Kidney epithelial cell (primary cell): ENCODE measurements around the gene ATRAID. TPM values are rescaled to one million over a fixed set of nuclear protein-coding genes. Genes with fewer than 3 reads are reported as not detected.

Experiments used
- DNase-seq: peaks from one replicate; pipeline ENCODE4 v3.0.0-alpha.2; 2010; ENCODE audit warnings: low read depth
- H3K27me3 ChIP-seq: 2 replicates; pipeline ENCODE4 v1.6.0; 2011; ENCODE audit warnings: low read length; ENCODE audit not compliant: control insufficient read depth, insufficient read depth
- H3K36me3 ChIP-seq: 2 replicates; pipeline ENCODE4 v1.5.1; 2011; ENCODE audit warnings: low read length; ENCODE audit not compliant: control insufficient read depth, insufficient read depth
- H3K4me3 ChIP-seq: 2 replicates; pipeline ENCODE4 v1.5.1; 2011; ENCODE audit warnings: low read depth, mild to moderate bottlenecking, control low read depth, low read length
- total RNA-seq: library from RNA; depleted of rRNA; stranded (reverse); fragments of >200 nt; gene quantifications from 2 replicates; pipeline ENCODE4 v1.2.3, GENCODE V29; 2015
- TF ChIP-seq, protein P1 (sequence below): IDR thresholded peaks from 2 replicates; pipeline ENCODE4 v1.5.1; 2011; ENCODE audit warnings: mild to moderate bottlenecking, moderate library complexity, low read length, control low read depth, inconsistent platforms; ENCODE audit not compliant: insufficient read depth, poor library complexity, severe bottlenecking

The ATRAID gene
- total RNA-seq, 1 donor from 2014 or later, result 146 TPM

DNA sequence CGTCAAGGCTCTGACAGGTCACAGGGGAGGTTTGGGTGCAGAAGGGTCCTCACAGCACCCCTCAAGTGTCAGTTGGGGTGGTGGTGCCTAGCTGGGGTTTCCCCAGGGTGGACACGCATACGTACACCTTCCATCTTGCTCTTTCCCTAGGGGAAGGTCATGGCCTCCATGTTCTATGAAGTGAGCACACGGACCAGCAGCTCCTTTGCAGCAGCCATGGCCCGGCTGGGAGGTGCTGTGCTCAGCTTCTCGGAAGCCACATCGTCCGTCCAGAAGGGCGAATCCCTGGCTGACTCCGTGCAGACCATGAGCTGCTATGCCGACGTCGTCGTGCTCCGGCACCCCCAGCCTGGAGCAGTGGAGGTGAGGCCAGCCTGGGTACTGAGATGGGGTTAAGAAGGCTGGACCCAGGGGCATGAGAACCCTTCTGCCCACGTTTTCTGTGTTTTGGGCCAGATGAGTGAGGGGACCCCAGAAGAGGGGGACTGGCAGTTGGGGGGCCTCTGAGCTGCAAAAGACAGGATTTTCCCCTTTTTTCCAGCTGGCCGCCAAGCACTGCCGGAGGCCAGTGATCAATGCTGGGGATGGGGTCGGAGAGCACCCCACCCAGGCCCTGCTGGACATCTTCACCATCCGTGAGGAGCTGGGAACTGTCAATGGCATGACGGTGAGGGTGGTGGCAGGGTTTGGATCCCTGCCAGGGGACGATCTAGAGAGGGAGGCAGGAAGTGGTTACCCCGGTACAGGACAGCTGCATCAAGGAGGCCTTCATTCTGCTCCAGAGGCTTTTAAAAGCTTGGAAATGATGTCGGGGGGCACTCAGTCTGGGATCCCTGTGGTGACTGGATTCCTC, 30.1 kb downstream of the ATRAID start:
- Histone ChIP-seq H3K4me3 (no peak overlapping the region), H3K27me3 (no peaks in the 10 kb centered on the region), H3K36me3 (peaks cover 8% of the 10 kb centered on the region)
- DNase-seq, result no peak
- TF ChIP-seq, protein P1, sequence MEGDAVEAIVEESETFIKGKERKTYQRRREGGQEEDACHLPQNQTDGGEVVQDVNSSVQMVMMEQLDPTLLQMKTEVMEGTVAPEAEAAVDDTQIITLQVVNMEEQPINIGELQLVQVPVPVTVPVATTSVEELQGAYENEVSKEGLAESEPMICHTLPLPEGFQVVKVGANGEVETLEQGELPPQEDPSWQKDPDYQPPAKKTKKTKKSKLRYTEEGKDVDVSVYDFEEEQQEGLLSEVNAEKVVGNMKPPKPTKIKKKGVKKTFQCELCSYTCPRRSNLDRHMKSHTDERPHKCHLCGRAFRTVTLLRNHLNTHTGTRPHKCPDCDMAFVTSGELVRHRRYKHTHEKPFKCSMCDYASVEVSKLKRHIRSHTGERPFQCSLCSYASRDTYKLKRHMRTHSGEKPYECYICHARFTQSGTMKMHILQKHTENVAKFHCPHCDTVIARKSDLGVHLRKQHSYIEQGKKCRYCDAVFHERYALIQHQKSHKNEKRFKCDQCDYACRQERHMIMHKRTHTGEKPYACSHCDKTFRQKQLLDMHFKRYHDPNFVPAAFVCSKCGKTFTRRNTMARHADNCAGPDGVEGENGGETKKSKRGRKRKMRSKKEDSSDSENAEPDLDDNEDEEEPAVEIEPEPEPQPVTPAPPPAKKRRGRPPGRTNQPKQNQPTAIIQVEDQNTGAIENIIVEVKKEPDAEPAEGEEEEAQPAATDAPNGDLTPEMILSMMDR, result no peak

- peaks cover 8% of the 10 kb centered on the region for H3K36me3 ChIP-seq
- H3K27me3 ChIP-seq, result no peaks in the 10 kb centered on the region
- TF ChIP-seq, protein P1, result no peak
- H3K4me3 ChIP-seq, result no peak overlapping the region
- DNase-seq, result no peak
These were observed 30.7 kb downstream of the ATRAID start for GRCh38 chr2:27242614-27242951.

DNA sequence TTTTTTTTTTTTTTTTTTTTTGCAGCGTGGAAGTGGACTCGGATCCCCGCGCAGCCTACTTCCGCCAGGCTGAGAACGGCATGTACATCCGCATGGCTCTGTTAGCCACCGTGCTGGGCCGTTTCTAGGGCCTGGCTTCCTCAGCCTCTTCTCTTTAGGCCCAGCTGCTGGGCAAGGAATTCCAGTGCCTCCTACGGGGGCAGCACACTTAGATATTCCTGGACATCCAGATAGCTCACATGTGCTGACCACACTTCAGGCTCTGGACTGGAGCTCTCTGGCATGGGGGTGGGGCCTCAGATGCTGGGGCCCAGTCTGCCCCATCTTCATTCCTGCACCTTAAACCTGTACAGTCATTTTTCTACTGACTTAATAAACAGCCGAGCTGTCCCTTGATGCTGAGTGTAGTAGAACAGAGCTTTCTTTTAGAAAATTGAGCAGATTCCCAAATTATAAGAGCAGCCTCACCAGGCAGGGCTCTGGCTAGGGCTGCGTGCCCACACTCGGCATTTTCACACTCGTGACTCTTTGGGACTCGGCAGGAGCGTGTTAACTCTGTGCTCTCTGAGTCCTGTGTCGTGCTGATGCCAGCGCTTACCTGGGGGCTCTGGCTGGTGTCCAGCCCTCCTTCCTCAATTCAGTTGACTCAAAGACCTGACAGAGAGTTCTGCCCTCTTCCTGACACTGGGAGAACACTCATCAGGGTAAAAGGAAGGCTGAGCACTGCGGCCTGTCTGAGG, 31.7 kb downstream of the ATRAID start:
- Histone ChIP-seq H3K27me3 (no peaks in the 10 kb centered on the region), H3K36me3 (peaks cover 7% of the 10 kb centered on the region), H3K4me3 (no peak overlapping the region)
- DNase-seq, result no peak
- TF ChIP-seq, protein P1, result no peak

DNA sequence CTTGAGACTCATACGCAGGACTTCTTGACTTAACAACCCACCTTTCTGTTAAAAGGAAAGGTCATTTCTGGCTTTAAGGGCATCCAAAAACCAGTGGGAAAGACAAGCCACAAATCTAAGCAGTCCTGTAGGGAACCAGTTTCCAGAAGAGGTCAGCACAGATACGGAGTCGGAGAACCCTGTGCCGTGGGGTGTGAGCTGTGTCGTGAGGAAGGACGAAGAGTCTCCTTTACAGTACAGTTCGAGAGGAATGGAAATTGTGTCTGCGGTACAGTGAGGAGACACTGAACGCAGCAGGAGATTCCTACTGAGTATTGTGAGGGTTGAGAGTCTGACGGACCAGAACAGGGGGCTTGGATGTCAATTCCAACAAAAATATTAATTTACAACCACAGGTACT, 33.3 kb downstream of the ATRAID start:
- peaks cover 5% of the 10 kb centered on the region for H3K36me3 ChIP-seq
- DNase-seq, result no peak
- H3K27me3 ChIP-seq, result peaks cover 7% of the 10 kb centered on the region
- TF ChIP-seq, protein P1, result no peak
- no peak overlapping the region for H3K4me3 ChIP-seq

DNA sequence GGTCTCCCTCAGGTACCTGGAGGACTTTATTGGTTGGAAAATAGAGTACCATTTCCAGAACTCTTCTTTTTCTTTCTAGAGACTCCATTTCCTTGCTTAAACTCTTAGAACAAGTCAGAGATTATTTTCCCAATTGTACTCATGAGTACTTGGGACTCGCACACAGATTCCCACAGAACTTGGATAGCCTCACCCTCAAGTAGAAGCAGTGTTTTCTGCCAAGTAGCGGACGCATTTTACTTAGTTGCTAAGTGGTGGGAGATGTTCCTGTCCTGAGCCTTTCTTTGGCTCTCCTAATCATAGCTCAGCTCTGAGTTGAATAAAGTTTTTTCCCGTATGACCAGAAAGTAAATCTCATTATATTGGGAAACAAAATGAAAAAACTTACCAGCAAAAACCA, 33.8 kb downstream of the ATRAID start:
- TF ChIP-seq, protein P1, result no peak
- H3K27me3 ChIP-seq, result peaks cover 12% of the 10 kb centered on the region
- H3K36me3 ChIP-seq, result peaks cover 5% of the 10 kb centered on the region
- no peak for DNase-seq
- no peak overlapping the region for H3K4me3 ChIP-seq
